NB4 (cell line): ENCODE data around the gene HKDC1.

Experiments
- DNase-seq: peaks from one replicate; pipeline ENCODE4 v3.0.0; 2010; ENCODE audit warnings: low read depth
- H3K4me3 ChIP-seq: one replicate; pipeline ENCODE4 v1.5.1; 2011; ENCODE audit warnings: mild to moderate bottlenecking, low read depth, low read length, moderate library complexity
- CTCF ChIP-seq: IDR thresholded peaks from one replicate; pipeline ENCODE4 v1.5.1; 2012; ENCODE audit warnings: low read depth, low read length
- MAX ChIP-seq: IDR thresholded peaks from 2 replicates; pipeline ENCODE4 v1.6.1; 2011; ENCODE audit warnings: low read depth, low read length
- MYC ChIP-seq: IDR thresholded peaks from 2 replicates; pipeline ENCODE4 v1.6.1; 2011; ENCODE audit warnings: low read depth, low read length
- POLR2A ChIP-seq: IDR thresholded peaks from 2 replicates; pipeline ENCODE4 v1.6.1; 2011; ENCODE audit warnings: mild to moderate bottlenecking; ENCODE audit not compliant: insufficient read length; ENCODE audit errors: extremely low read depth

The HKDC1 gene

GRCh38 chr10:69311309-69311708 is 91.2 kb downstream of the HKDC1 start:
- DNase-seq: no peak
- TF ChIP-seq CTCF: no peak
- no peak for TF ChIP-seq POLR2A
- TF ChIP-seq MAX: no peak
- TF ChIP-seq MYC: no peak
- H3K4me3 ChIP-seq: no peak overlapping the region

- no peak overlapping the region for H3K4me3 ChIP-seq
- no peak for DNase-seq
- TF ChIP-seq MYC (no peak), CTCF (no peak), POLR2A (no peak), MAX (no peak)
These were observed 92.4 kb downstream of the HKDC1 start for GRCh38 chr10:69312528-69312927.

GRCh38 chr10:69315100-69315542 is 95.0 kb downstream of the HKDC1 start:
- no peak overlapping the region for H3K4me3 ChIP-seq
- TF ChIP-seq MYC (no peak), POLR2A (no peak), CTCF (no peak), MAX (no peak)
- DNase-seq: no peak

GRCh38 chr10:69315610-69316312 is 95.6 kb downstream of the HKDC1 start:
- no peak overlapping the region for H3K4me3 ChIP-seq
- no peak for DNase-seq
- TF ChIP-seq CTCF: no peak
- no peak for TF ChIP-seq MYC
- TF ChIP-seq MAX: no peak
- TF ChIP-seq POLR2A: no peak

- no peak for DNase-seq
- no peak overlapping the region for H3K4me3 ChIP-seq
- TF ChIP-seq CTCF (no peak), MYC (no peak), MAX (no peak), POLR2A (no peak)
These were observed 96.4 kb downstream of the HKDC1 start for GRCh38 chr10:69316313-69317059.
